HG02970 (cell line): ENCODE measurements around the gene CCDC137.

Experiments used
- ATAC-seq: cut with Tn5 transposase; IDR thresholded peaks from one replicate; pipeline ENCODE4 v1.9.1; 2021; ENCODE audit warnings: mild to moderate bottlenecking, moderate library complexity, moderate number of reproducible peaks; ENCODE audit not compliant: unreplicated experiment, low FRiP score

The CCDC137 gene

GRCh38 chr17:81697261-81698044 lies 30.9 kb downstream of the CCDC137 start:
- no peak for ATAC-seq

- ATAC-seq, result no peak
Measured at GRCh38 chr17:81700353-81701287, 34.1 kb downstream of the CCDC137 start.

- ATAC-seq, result no peak
Measured at GRCh38 chr17:81701288-81702071, 34.9 kb downstream of the CCDC137 start.

GRCh38 chr17:81702934-81703746 lies 36.6 kb downstream of the CCDC137 start, which contains the start of gene MRPL12:
Gene MRPL12, plus strand, starts transcription at chr17:81703367. Its CDS starts 135 bp downstream, at chr17:81703502.
- peak; percentile 84 for ATAC-seq

- ATAC-seq, result no peak
Measured at GRCh38 chr17:81703747-81704654, 37.5 kb downstream of the CCDC137 start.

- ATAC-seq, result no peak
Measured at GRCh38 chr17:81705518-81706231, 39.1 kb downstream of the CCDC137 start.

GRCh38 chr17:81706232-81706611 lies 39.7 kb downstream of the CCDC137 start:
- ATAC-seq, result no peak

GRCh38 chr17:81706757-81707624 lies 40.5 kb downstream of the CCDC137 start:
- ATAC-seq, result no peak

GRCh38 chr17:81707725-81708646 lies 41.4 kb downstream of the CCDC137 start:
- ATAC-seq, result no peak

- no peak for ATAC-seq
Measured at GRCh38 chr17:81708739-81709185, 42.2 kb downstream of the CCDC137 start.

GRCh38 chr17:81710514-81711308 lies 44.2 kb downstream of the CCDC137 start:
- ATAC-seq, result no peak

- peak; percentile 74 for ATAC-seq
Measured at GRCh38 chr17:81711814-81712467, 45.4 kb downstream of the CCDC137 start, which contains the start of gene SLC25A10. Gene SLC25A10, plus strand, starts transcription at chr17:81712284. Its CDS starts 143 bp downstream, at chr17:81712427.

- peak; percentile 24 for ATAC-seq
Measured at GRCh38 chr17:81712468-81713003, 46.0 kb downstream of the CCDC137 start.

GRCh38 chr17:81713004-81713555 lies 46.5 kb downstream of the CCDC137 start:
- no peak for ATAC-seq
